Eye (tissue), 1 donor: ENCODE measurements around the gene LAPTM5.

Experiments
- DNase-seq: peaks from one replicate; pipeline ENCODE4 v3.0.0-alpha.2; 2015

The LAPTM5 gene

GRCh38 chr1:30754684-30755171 is 2.8 kb downstream of the LAPTM5 start:
- DNase-seq = no peak

DNA sequence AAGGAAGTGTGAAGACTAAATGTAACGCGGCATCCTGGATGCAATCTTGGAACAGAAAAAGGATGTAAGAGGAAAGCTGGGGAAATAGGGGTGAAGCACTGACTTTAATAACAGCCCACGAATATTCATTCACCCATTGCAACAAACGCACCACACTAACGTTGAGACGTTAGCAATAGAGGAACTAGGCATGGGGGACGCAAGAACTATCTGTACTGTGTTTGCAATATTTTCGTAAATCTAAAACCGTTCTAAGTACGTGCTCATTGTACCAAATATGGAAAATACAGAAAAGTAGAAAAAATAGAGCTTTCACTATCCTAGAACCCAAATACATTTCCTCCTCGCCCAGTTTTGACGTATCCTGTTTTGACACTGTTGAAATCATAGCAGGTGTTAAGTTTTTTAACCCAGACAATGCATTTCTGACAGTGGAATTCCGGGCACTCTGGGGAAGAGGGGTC is 3.9 kb downstream of the LAPTM5 start:
- no peak for DNase-seq

DNA sequence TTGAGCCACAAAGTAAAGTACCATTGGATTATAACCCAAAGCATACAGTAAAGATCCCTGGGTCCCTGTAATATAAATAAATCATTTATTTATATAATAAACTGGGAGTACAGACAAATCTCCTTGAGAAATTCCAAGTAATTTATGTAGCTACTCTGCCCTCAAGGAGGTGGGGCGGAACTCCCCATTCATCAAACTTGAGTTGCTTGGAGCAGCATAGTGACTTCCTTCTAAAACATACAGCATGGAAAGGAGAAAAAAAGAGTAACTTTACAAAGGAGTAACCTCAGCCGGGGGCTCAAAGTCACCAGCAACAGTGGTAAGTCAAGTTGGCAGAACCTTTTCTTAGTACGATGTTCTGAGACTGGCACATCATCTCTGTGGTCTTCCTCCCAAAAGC is 4.5 kb downstream of the LAPTM5 start:
- DNase-seq = no peak

GRCh38 chr1:30752651-30752908 is 5.0 kb downstream of the LAPTM5 start:
- DNase-seq = no peak

DNA sequence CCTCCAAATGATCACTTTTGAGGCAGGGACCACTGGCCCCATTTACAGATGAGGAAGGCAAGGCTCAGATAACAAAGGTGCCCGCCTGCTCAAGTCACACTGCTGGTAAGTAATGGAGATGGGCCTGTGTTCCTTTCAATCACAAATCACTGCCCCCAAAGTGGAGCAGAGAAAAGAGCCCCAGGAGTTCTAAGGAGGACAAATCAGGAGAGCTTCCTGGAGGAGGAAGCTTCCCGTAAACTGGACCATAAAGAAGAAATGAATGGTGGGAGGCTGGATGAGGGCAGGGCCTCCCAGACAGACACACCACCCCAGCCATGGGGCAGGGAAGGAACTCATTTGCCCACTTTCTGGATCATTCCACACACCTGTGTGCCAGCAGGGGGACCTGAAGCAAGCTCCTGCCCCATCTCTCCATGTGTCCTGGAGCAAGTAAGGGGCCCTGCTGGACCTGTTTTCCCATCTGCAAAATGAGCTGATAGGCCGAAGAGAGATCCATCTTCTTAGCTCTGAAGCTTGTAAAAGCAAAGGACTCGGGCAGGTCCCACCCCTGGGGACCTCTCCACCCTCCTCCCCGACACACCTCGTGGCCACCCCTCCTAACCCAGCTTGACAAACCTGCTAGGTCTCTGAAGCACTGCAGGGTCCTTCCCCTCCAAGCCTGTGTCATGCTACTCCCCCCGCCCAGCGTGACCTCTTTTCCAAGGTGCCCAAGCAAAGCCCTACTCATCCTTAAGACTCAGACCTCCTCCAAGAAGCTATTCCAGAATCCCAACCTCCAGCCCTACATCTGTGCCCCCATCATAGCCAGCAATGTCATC is 5.5 kb downstream of the LAPTM5 start:
- DNase-seq = no peak

GRCh38 chr1:30750731-30751291 is 6.8 kb downstream of the LAPTM5 start:
- no peak for DNase-seq

DNA sequence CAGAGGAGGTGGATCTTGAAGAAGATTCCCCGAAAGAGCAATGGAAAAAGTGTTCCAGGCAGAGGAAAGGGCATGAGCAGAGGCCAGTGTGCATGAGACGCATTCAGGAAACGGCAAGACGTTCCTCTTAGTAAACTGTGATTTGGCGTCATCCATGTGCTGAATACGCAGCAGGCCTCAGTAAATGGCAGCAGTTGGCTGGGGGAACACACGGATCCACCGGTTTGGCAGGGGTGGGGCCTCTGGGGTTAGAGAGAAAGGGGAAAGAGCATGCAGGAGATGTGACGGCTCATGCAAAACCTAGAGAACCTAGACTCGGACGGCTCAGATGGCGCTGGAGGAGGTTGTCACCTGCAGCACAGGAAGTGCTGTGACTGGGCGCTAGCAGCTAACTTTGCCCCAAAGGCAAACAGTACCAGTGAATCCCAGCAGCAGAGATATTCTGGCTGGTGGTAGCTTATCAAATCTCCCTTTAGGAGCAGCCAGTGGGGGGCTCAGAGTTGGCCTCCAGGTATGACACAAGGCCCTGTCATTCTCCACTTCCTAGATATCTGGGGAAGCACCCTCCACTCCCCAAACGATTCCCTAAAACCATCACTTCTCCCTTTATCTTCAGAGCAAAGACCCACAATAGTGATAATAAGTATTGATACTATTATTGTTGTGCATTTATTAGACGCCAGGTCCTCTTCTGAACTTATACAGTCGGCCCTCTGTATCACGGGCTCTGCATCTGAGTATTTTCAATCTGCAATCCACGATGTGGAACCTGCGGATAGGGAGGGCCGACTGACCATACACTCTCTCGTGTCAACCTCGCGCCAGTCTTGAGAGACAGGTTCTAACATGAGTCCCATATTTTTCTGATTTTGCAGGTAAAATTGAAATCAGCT is 7.6 kb downstream of the LAPTM5 start:
- no peak for DNase-seq

DNA sequence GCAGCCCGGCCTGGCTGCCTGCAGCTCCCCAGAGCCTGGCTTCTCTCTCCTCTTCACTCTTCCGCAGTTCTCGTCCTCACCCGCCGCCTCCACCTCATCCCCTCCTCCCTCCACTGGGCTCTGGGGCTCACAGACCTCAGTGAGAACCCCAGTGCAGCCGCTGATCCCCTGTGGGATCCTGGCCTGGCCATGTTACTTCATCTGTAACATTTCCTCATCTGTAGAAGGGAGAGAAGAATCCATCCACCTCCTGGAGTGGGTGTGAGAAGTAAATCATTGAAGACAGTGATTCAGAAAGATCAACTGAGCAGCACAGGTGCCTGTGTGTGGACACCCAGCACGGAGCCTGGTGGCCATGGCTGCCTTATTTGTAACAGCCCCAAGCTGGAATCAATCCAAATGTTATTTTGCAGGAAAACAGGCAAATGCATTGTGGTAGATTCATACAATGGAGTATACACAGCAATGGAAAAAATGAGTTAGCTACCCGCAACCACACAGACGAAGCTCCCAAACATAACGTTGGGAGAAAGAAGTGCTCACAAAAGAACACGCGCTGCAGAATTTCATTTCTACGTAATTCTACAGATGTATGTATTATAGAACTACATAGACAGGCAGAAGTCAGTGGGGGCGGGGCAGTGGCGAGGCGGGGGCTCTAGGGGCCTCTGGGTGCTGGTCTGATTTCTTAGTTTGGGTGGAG is 8.7 kb downstream of the LAPTM5 start:
- DNase-seq = no peak

- no peak for DNase-seq
Measured at GRCh38 chr1:30748098-30748698, 9.4 kb downstream of the LAPTM5 start.

- no peak for DNase-seq
Measured at GRCh38 chr1:30747033-30748008, 10.3 kb downstream of the LAPTM5 start.

DNA sequence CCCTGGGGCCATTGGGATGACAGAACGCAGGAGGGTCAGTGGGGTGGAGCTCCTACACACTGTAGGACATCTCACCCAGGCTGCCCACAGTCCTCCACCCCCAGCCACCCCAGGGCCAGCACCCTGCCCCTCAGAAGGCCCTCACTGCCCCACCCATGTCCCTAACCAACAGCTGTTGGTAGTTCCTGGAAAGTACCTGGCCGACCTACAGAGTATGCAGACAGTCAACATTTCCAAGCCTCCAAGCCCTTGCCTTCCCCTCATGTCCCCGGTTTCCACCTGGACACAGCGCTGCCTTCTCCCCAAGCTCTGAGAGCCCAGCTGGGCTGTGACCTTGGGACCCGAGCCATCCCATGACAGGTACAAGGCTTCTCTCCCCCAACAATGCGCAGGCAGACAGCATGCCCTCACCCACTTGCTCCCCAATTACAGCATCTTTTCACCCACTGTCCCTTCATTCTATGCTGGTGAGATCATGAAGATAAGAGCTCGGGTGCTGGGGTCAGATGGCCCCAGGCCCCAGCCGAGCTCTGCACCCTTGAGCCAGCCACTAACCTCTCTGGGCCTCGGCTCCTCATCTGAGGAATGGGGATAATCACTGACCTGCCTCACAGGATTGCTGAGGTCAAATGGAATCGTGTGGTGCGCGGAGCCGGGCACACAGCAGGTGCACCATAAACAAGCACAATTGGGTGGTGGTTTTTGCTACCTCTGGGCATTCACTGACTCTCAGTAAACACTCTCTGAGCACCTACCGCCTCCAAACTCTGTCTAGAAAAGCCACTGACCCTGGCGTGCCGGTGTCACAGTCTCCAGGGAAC is 11.2 kb downstream of the LAPTM5 start:
- DNase-seq = no peak

- DNase-seq = no peak
Measured at GRCh38 chr1:30745834-30746208, 11.8 kb downstream of the LAPTM5 start.

- DNase-seq = no peak
Measured at GRCh38 chr1:30745156-30745833, 12.3 kb downstream of the LAPTM5 start.

GRCh38 chr1:30744060-30744756 is 13.4 kb downstream of the LAPTM5 start:
- no peak for DNase-seq

- no peak for DNase-seq
Measured at GRCh38 chr1:30743584-30744059, 14.0 kb downstream of the LAPTM5 start.

- no peak for DNase-seq
Measured at GRCh38 chr1:30742963-30743559, 14.5 kb downstream of the LAPTM5 start.

GRCh38 chr1:30742300-30742962 is 15.1 kb downstream of the LAPTM5 start:
- DNase-seq = no peak
